Activated T-helper 9 cell treated with anti-CD3 and anti-CD28 coated beads, Interleukin-2, amount 50 U/mL, for 16 hours (primary cell): Measurements from ENCODE around the gene IFNA16.
"Not testable (repeated sequence)": the region's sequence is repeated elsewhere in the genome, so short reads cannot be mapped to it uniquely, and the experiment has no call there.

Experiments used
- DNase-seq: peaks from one replicate; pipeline ENCODE4 v3.0.0-alpha.2; 2020; ENCODE audit warnings: low read depth

Gene IFNA16

DNA sequence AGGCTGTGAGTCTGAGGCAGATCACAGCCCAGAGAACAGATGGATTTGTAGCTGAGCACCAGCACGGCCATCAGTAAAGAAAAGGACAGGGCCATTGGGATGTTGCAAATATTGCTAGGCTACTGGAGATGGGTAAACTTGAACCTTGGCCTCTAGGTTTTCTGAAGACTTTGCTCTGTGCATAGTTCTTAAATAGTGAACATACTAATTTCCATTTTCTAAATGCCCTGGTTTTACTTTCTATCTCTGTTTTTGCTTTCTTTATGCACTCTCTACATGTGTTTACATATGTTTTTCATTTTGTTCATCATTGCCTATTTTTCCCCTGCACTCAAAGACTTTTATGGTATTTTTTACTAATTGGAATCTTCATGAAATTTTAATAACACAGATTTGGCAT, at the start of gene IFNA16:
Gene IFNA16, minus strand, starts transcription at position 101 of the 400 bp plus-strand sequence. Its CDS starts 6 bp downstream, at position 95.
- not testable (repeated sequence) for DNase-seq

DNA sequence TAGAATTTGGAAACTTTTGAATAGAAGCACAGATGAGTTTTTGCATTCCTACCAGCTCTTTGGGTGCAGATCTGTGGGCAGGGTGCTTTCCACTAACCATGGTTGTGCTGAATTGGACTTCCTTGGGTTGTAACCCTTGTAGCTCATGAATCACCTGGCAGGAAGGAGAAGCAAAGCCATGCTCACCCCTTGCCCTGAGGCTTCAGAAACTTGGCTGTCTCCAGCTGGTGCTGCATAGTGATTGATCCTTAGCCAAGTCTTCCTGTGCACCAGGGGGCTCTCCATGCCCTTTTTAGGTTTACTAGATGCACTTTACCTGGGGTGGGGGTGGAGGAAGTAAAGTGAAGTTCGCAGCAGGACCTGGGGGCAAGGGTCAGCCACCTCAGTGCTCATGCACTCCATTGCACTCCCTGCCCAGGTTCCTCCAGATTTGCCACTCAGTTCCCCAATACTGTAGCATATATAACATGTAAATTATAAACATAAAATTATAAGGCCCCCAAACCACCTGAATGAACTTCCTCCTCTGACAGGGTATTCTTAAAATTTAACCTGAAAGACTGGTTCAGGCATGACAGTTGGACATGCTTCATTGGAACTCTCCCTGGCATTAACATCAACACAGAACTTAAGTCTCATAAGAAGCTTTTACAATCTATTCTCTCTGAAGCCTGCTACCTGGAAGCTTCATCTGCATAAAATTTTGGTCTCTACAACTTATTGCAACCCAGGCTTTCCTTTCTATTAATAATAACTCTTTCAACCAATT, 48.5 kb upstream of the IFNA16 start:
- DNase-seq: no peak

DNA sequence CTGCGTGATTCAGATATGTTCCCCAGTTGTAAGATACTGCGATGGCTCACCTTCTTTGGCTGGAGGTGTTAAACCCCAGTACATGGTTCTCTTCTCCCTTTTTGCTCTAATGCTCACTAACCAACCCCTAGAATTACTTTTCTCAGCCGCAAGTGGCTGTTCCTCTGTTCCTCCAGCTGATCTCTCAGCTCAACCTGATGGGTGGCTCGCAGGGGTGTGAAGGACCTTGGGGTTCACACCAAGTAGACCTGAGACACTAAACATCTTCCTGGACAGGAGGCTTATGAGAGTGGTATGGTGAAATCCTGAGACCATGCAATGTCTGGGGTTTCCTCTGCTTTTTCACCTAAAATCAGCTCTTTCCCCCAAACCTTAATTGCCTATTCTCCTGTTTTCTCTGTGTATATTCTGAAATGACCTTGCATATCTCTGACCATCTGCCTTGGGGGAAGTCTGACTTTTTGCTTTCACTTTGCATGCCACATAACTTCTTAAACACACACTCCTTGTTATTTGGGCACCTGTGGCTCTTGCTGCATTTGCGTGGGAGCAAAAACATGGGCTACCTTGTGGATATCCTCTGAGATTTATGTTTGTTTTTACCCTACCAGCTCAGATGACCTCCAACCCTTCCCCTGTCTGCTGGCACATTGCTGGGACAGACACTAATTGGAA, 38.6 kb upstream of the IFNA16 start:
- DNase-seq: no peak

DNA sequence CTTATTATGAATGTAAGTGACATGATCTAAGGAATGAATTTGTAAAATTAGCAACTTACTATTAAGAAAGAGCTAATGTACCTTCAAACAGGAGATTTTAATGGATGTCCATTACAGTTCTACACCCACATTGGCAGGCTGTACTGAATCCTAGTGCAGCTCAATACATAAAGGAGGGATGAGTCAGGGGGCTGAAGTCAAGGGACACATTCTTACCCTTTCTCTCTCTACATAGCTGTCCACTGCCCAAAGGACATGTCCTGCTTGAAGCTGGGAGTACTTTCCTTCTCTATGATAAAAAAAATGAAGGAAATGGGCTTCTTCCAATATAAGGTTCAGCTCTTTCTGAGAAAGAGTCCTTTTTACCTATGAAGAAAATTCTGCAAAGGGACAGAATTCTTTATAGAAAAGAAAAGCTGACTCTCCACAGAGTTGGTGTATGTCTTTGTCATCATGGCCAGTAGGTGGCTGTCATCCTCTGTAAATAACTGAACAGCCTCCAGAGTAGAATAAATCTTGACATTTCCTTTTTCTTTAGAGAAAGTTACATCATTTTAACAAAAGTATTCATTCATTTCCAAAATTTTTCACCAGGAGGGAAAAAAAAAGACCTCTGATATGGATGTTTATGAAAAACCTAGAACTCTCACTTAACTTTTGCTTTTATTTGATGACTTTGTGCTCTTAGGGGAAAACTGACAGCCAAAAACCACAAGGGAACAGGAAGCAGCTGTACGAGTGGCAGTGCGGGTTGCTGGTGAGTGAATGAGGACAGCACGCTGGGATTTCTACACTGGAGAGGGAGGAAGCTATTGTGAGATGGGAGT, 35.8 kb upstream of the IFNA16 start:
- no peak for DNase-seq

DNA sequence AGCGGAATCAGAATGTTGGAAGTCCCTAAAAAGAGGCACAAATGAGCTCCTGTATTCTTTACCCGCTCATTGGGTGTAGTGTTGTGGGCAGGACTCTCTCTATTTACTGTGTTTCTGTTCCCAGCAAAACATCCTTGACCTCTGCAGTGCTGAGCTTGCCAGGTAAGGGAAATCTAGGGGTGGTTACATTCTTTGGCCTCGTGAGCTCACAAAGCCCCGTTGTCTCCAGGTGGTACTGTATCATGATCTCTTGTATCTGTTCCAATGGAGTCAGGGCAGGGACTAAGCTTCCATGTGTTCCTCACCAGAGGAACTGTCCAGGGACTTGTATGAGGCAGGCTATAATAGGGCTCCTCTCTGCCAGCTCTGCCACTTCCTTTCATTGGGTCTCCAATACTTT, 34.5 kb upstream of the IFNA16 start:
- DNase-seq: no peak

DNA sequence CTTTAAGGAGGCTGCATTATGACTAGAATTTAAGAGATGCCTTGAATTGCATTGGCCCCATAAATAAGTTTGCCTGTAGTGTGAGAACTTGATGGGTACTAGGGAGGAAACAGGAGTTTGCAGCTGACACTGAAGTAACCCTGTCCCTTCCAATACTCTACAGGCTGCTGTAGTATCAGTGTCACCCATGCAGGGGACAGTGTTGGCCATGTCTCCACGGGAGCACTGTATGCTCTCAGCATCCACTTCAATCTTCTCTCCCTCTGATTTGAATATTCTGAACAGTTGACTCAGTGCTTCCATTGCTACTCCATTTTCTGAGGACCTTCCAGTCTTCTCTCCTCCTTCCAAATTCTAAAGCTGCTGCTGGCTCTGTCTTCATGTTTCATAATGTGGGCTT, 34.1 kb upstream of the IFNA16 start:
- DNase-seq: no peak

DNA sequence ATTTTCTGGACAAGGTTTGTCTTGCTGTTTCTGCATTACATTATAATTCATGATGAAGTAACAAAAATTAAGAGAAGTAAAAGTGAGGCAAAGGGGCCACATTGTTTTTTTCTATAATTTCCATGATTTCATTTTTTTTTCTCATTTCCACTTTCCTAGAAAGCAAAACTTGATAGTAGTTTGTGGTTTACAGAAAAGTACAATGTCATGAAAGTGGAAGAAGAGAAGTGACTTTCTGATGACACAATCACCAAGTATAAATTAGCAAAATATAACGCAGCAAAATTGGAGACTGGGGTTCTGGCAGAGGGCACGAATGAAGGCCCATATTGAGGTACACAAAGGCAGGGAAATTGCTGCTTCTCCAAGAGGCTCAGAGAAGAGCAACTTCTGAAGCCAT, 27.7 kb upstream of the IFNA16 start:
- no peak for DNase-seq

DNA sequence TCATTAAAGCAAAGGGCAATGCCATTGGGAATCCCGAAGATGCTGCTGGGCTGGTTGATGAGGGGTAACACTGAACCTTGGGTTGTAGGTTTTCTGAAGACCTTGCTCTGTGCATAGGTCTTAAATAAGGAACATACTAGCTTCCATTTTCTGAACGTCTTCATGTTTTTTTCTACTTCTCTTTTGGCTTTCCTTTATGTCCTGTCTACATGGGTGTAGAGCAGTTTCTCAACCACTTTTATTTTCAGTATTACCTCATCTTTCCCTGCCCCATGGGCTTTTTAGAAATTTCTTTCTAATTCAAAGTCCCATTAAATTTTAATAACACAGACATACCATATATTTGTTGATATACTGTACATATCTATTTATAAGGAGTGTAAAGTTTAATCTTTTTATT, 22.8 kb upstream of the IFNA16 start, which contains the start of gene IFNA14:
Gene IFNA14, minus strand, starts transcription at position 95 of the 400 bp plus-strand sequence. Its CDS starts 70 bp downstream, at position 25.
- no peak for DNase-seq

DNA sequence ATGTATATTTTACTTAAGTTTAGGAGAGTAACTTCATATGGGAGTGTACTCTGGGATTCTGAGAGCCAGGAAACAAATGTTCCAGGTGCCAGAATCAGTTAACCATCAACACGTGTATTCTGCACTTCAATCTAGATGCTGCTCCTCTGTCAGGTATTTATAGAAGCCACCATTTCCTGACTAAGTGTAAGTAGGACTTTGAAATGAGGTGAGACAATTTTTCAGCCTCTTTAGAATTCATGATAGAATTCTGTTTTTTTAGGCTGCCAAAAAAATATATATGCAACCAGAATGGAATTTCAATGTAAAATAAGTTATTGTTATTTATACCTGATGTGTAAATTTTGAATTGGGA, 19.2 kb upstream of the IFNA16 start:
- not testable (repeated sequence) for DNase-seq

DNA sequence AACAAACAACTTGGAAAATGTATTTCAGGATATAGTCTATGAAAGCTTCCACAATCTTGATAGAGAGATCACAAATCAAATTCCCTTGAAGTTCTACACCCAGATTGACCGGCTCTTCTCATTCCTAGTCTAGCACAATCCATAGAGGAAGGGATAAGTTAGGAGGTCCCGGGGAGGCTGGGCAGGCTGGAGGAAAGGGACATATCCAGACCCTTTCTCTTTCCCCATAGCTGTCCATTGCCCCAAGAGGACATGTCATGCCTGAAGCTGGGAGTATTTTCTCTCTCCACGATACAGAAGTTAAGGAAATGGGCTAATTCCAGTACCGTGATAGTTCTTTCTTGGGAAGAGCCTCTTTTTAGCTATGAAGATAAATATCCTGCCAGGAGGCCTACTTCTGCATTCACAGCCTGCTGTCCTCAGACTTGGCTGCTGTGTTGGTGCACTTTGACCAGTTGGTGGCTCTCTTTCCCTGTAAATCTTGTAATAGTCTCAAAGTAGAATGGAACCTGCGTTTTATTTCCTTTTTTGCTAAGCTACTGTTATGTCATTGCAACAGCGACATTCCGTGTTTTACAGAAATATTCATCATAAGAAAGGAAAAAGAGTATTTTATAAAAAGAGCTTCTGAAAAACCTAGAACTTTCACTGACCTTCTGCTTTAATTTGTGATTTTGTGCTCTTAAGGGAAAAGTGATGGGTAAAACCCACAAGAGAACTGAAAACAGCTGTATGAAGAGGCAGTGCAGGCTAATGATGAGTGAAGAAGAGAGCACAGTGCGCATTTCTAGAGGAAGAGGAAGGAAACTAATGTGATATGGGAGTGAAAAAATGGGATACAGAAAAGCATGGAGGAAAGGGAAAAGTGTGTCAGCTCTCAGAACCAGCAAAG, 18.6 kb upstream of the IFNA16 start:
- not testable (repeated sequence) for DNase-seq

DNA sequence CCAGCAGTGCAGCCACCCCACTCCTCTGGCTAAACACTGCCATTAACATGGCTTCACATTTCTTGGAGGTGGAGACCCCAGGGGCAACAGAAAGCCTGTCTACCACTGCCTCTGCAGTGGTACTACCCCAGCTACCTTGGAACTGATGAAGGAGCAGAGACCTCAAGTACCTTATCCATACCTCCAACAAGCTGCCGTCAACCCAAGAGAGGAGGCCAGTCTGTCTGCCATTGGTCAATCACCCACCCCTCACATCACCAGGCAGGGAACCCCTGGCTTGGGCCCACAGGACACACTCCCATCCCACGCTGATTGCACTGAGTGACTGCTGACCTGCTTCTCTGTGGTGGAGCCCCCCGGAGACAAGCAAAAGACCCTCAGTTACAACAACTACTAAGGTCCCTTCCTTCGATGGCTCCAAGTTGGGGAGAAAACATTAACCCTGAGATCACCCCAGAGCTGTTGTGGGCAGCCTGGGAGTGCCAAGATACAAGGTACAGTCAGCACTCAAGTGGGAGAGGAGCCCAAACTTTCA, 17.1 kb upstream of the IFNA16 start:
- no peak for DNase-seq

DNA sequence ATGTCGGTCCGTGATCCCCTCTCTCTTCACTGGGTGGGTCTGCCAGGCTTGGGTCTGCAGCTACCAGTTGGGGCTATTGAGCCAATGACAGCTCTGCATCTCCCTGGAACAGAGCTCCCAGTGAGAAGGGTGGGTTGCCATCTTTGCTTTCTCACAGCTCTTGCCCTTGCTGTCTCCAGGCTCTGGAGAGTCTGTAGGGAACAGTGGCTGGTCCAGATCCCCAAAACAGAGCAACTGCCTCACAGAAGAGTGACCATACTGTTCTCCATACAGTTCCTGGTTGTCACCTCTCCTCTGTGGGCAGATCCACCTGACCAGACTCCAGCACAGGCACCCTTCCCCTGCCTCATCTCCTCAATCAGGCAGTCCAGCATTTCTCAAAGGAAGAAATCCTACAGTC, 16.1 kb upstream of the IFNA16 start:
- no peak for DNase-seq

DNA sequence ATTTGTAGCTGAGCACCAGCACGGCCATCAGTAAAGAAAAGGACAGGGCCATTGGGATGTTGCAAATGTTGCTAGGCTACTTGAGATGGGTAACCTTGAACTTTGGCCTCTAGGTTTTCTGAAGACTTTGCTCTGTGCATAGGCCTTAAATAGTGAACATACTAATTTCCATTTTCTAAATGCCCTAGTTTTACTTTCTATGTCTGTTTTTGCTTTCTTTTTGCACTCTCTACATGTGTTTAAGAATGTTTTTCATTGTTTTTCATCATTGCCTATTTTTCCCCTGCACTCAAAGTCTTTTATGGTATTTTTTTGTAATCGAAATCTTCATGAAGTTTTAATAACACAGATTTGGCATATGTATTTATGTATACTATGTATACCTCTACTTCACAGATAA, 11.0 kb upstream of the IFNA16 start, which contains the start of gene IFNA17:
Gene IFNA17, minus strand, starts transcription at position 101 of the 400 bp plus-strand sequence. Its CDS starts 49 bp downstream, at position 52.
- DNase-seq: no peak

DNA sequence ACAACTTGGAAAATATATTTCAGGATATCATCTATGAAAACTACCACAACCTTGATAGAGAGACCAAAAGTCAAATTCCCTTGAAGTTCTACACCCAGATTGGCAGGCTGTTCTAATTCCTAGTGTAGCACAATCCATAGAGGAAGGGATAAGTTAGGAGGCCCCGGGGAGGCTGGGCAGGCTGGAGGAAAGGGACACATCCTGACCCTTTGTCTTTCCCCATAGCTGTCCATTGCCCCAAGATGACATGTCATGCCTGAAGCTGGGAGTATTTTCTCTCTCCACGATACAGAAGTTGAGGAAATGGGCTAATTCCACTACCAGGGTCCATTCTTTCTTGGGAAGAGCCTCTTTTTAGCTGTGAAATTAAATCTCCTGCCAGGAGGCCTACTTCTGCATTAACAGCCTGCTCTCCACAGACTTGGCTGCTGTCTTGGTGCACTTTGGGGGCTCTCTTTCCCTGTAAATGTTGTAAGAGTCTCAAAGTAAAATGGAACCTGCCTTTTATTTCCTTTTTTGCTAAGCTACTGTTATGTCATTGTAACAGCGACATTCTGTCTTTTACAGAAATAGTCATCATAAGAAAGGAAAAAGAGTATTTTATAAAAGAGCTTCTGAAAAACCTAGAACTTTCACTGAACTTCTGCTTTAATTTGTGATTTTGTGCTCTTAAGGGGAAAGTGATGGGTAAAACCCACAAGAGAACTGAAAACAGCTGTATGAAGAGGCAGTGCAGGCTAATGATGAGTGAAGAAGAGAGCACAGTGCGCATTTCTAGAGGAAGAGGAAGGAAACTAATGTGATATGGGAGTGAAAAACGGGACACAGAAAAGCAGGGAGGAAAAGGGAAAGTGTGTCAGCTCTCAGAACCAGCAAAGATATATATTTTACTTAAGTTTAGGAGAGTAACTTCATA, 3.4 kb downstream of the IFNA16 start:
- not testable (repeated sequence) for DNase-seq

DNA sequence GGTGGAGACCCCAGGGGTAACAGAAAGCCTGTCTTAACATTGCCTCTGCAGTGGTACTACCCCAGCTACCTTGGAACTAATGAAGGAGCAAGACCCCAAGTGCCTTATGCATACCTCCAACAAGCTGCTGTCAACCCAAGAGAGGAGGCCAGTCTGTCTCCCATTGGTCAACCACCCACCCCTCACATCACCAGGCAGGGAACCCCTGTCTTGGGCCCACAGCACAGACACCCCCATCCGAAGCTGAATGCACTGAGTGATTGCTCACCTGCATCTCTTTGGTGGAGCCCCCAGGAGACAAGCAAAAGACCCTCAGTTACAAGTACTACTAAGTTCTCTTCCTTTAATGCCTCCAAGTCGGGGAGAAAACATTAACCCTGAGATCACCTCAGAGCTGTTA, 5.0 kb downstream of the IFNA16 start:
- not testable (repeated sequence) for DNase-seq

DNA sequence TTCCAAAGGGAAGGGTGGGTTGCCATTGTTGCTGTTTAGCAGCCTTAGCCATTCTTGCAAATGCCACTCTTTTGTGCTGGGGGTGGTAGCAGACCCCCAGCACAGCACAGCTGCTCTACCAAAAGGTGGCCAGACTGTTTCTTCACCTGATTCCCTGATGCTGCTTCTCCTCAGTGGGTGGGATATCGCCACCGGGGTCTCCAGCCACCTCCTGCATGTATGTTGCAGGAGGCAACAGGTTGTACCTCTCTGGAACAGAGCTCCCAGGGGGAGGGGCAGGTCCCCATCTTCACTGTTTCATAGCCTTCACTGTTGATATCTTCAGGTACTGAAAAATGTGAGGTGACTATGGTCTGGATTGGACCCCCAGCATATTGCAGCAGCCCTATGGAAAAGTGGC, 6.3 kb downstream of the IFNA16 start:
- not testable (repeated sequence) for DNase-seq

DNA sequence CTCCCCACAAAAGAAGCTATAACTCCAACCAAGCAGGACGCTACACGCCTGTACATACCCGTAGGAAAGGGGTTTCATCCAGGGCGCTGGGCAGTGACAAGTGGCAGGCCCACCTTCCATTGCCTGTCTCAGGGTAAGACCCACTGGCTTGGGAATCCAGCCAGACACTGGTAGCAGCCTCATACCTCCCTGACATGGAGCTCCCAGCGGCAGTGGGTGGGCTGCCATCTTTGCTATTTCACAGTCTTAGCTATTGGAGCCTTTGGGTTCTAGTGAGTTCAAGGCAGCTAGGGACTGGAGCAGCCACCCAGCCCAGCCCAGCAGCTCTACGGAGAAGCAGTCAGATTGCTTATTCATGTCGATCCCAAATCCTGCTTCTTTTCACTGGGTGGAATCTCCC, 6.8 kb downstream of the IFNA16 start:
- DNase-seq: no peak

DNA sequence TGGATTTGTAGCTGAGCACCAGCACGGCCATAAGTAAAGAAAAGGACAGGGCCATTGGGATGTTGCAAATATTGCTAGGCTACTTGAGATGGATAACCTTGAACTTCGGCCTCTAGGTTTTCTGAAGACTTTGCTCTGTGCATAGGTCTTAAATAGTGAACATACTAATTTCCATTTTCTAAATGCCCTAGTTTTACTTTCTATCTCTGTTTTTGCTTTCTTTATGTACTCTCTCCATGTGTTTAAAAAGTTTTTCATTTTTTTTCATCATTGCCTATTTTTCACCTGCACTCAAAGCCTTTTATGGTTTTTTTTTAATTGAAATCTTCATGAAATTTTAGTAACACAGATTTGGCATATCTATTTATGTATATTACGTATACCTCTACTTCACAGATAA, 10.1 kb downstream of the IFNA16 start, which contains the start of gene IFNA10:
Gene IFNA10, minus strand, starts transcription at position 101 of the 400 bp plus-strand sequence. Its CDS starts 46 bp downstream, at position 55.
- not testable (repeated sequence) for DNase-seq

DNA sequence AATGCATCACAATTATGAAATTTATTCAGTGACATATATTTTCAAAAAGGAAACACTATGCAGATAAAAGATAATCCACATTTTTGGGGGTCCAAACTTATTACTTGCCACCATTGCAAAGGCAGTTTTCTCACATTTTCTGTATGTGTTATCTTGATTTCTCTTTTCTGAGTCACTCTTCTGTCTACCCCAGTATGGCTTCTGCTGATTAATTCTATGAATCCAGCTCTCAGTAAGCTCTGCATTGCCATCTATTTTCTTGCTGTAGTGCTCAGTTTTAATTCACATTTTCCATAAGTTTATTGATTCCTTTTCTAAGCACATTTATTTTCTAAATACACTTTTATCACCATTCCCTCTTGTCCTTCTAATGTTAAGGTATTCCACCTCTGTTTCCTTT, 11.9 kb downstream of the IFNA16 start:
- DNase-seq: no peak

DNA sequence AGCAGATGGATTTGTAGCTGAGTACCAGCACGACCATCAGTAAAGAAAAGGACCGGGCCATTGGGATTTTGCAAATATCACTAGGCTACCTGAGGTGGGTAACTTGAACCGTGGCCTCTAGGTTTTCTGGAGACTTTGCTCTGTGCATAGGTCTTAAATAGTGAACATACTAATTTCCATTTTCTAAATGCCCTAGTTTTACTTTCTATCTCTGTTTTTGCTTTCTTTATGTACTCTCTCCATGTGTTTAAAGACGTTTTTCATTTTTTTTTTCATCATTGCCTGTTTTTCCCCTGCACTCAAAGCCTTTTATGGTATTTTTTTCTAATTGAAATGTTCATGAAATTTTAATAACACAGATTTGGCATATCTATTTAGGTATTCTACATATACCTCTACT, 15.0 kb downstream of the IFNA16 start, which contains the start of gene IFNA7:
Gene IFNA7, minus strand, starts transcription at position 101 of the 400 bp plus-strand sequence. Its CDS starts 40 bp downstream, at position 61.
- not testable (repeated sequence) for DNase-seq
